ENCODE measurements around the gene CTDSPL2.

DNA sequence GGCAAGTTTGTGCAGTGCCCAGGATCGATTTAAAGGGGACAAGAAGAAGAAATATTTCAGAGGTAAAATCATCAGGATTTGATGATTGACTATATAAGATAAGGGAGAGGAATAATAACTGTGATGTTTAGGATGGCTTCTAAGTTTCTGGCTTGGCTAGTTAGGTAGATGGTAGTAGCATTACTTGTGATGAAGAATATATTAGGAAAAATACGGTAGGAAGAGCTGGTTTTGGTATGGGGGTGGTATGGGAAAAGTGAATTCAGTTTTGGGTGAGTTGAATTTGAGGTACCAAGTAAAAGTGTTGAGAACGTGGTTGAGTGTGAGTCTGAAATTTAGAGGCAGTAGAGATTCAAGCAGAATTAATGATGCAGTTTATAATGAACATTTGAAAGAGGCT is 11.0 kb downstream of the CTDSPL2 start:
- no peak for TF ChIP-seq CTCF (IDR thresholded peaks at IDR 0.05 in 8 of 11, conservative IDR thresholded peaks at IDR 0.05 in 3 of 11)
- no peak for TF ChIP-seq POLR2A (IDR thresholded peaks at IDR 0.05)
